NCI-H748 (cell line): Measurements from ENCODE around the gene KIFC3.
"Not testable (repeated sequence)": the region's sequence is repeated elsewhere in the genome, so short reads cannot be mapped to it uniquely, and the experiment has no call there.

ENCODE experiments used
- DNase-seq: peaks from one replicate; lab custom pipeline; 2025; ENCODE audit not compliant: unreplicated experiment; lab: John Stamatoyannopoulos, UW

Gene KIFC3

GRCh38 chr16:57807252-57807967 lies 5.1 kb upstream of the KIFC3 start:
- DNase-seq = no peak

GRCh38 chr16:57805176-57805575 lies 2.9 kb upstream of the KIFC3 start:
- no peak for DNase-seq

GRCh38 chr16:57804111-57804837 lies 2.0 kb upstream of the KIFC3 start:
- no peak for DNase-seq

GRCh38 chr16:57803134-57803990 lies 1.1 kb upstream of the KIFC3 start:
- no peak for DNase-seq

GRCh38 chr16:57801809-57802340 lies 416 bp downstream of the KIFC3 start:
- peak; percentile 25 for DNase-seq

DNA sequence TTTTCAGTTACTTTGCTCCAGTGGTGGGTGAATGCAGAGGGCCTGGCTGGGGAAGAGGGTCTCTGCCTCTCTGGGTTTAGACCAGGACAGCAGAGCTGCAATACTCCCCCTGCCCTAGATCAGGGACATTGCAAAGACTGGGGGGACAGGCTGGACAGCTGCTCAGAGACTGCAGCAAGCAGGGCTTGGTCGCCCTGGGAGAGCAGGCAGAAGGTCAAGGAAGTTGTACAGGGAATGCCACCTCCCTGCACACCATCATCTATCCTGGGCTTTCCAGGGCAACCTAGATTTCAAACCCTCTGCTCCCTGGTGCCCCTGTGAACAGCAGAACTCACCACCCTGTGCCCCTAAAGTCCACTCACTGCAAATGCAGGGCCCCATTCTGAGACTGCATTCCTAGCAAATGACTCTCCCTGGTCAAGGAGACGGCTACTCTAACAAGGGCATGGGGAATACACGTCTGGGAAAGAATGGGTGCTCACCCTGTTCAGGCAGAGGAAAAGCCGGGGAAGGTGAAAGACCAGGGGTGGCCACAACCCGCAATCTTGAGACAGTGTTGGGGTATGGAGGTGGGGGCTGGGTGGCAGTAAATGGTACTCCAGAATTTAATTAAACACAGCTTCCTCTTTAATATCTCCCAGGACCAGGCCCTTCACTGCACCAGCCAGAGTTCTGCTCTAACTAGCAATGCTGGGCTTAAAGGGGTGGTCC lies 1.0 kb downstream of the KIFC3 start:
- no peak for DNase-seq

- DNase-seq = no peak
These were observed 1.8 kb downstream of the KIFC3 start for GRCh38 chr16:57800200-57801097.

- DNase-seq = no peak
These were observed 2.6 kb downstream of the KIFC3 start for GRCh38 chr16:57799600-57800199.

GRCh38 chr16:57798953-57799599 lies 3.2 kb downstream of the KIFC3 start:
- DNase-seq = peak; percentile 62

- DNase-seq = no peak
These were observed 4.0 kb downstream of the KIFC3 start for GRCh38 chr16:57798267-57798810.

DNA sequence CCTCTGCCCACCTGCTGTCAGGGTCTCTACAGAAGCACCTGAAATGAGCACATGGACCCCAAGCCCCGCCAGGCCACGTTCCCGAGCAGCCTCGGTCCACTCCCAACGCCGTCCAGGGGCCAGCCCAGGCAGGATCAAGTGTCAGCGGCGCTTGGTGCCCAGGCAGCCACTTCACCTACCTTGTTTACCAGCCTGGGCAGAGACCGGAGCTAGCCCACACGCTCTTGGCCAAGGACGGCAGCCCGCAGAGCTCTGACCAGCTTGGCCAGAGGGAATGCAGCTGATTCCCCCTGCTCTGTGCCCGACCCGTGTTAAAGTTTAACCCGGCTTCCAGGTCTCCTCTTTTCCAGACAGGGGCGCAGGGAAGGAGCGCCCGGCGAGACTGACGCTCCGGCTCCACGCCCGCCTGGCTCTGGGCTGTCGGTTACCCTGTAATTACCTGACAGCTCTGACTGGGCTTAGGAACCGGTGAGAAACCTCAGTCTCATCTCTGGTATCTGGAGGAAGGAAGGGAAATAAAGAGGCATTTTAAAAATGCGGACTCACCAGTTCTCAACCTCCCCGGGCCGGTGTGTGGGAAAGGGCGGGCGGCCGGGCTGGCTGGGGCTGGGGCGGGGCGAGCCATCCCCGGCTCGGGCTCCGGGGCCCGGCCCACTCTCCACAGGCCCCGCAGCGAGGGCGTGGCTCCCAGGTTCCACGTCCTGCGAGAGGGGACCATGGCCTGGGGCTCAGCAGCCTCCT lies 4.6 kb downstream of the KIFC3 start:
- no peak for DNase-seq

DNA sequence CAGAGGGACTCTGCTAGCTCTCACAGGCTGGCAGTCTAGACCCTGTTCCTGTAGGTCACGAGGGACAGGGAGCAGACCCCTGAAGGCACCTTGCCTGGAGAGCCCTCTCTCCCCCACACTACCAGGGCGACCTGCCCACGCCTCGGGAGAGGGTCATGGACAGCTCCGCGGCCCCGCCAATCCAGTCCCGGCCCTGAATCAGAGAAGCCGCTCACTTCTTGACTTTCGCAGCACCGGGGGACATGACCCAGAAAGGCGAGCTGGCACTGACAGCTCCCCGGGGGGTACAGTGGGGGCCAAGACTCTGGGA lies 5.1 kb downstream of the KIFC3 start:
- no peak for DNase-seq

GRCh38 chr16:57796014-57796413 lies 6.3 kb downstream of the KIFC3 start:
- DNase-seq = not testable (repeated sequence)

GRCh38 chr16:57795431-57795878 lies 6.8 kb downstream of the KIFC3 start:
- peak; percentile 53 for DNase-seq

- DNase-seq = no peak
These were observed 7.4 kb downstream of the KIFC3 start for GRCh38 chr16:57794849-57795430.

DNA sequence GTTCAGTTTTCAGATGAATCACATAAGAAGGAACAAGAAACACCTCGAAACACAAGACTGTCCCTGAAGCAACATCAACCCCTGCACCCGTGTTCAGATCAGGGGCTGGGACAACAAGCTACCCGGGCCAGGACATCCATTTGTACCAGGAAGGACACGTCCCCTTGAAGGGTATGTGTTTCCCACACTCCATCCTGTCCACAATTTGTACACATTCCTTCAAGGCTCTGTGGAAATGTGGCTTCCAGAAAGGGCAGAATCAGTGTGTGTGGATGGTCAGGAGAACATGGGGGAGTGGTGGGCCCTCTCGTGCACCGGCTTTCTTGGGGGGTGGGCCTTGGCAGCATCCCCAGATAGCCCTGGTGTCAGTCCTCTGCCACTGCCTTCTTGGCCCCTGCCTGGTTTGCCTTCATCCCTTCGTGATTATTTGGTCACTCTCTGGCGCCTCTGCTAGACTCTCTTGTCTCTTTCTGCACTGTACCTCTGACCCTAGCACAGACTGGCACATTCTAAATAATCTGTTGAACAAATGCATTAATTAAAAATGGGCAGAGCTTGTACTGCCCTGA lies 10.3 kb downstream of the KIFC3 start:
- DNase-seq = no peak

DNA sequence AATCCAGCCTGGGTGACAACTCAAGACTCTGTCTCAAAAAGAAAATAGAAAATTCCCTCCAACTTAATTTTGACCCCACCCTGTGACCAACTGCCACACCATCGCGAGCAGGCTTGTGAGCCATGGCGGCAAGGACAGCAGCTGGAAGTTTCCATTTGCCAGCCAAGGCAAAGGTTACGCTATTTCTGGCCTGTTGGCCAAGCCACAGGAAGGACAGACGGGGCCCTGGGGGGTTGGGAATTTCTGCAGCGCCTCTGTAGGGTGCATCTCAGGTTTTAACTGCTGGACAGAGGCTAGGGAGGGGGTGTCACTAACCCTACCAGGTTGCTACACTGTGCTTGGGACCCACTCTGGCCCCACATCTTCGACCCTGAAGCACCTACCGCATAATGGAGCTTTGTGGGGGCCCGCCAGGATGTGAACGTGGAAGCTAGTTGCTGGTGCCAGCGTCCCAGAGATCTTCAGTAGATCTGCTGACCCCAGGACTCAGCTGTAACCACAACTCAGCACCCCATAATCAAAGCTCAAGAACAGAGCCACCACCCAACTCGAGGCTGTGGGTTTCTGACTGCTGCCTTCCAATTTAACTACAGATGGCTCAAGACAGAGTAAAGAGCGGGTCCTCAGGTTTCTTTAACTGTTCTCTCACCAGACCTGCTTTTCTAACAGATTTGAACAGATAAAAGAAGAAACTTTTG lies 10.9 kb downstream of the KIFC3 start:
- no peak for DNase-seq
